ENCODE results near the gene PGRMC2.

GRCh38 chr4:128311659-128312403 is 24.2 kb upstream of the PGRMC2 start:
- no peak for TF ChIP-seq CTCF (conservative IDR thresholded peaks at IDR 0.05 in 1 of 2, IDR thresholded peaks at IDR 0.05 in 1 of 2; ENCODE audit: low read depth in 1 of 2, low read length in 2 of 2)
- no peak for TF ChIP-seq EZH2 (IDR thresholded peaks at IDR 0.05; ENCODE audit: low read length, missing control alignments)
